Measurements from ENCODE around the gene HDDC3. TPM values are rescaled to one million over a fixed set of nuclear protein-coding genes. Genes with fewer than 3 reads are reported as not detected.
A peak's percentile ranks its signal among the peaks of the same experiment; 100 is the strongest.

Gene HDDC3
- total RNA-seq, 2 donors from 2014 or later: 11.5 to 13.1 TPM

DNA sequence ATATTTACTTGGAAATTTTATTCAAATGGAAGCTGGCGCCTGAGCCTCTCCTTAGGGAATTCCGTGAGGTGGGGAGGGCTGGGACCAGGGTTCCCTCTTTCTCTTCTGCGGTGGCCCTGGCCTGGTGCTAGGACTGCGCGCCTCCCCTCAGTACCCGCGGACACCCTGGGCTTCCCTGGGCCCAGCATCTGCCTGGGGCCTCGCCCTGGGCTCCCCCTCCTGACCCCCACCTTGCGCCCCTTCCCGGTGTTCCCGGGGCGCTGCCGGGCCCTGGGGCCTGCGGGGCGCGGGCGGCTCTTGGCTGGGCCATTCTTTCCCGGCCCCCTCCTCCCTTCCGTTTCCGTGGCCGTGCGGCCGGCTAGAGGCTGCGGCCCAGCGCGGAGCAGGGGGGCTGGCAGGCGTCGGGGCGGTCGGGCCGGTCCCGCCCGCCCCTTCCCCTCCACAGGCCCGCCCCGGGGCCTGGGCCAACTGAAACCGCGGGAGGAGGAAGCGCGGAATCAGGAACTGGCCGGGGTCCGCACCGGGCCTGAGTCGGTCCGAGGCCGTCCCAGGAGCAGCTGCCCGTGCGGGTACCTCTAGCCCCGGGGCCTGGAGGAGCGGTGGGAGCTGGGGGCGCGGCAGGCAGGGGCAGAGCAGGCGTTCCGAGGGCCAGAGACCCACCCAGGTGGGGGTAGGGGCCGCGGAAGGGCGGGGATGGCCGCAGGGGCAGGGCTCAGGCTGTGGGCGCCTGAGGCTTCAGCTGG, 48.2 kb downstream of the HDDC3 start, which contains the start of gene FES:
TSS of gene FES (plus strand) at position 529 of the 743 bp plus-strand sequence. CDS start 542 bp downstream, outside the sequence.
- H3K36me3 ChIP-seq: peaks cover 37% of the 10 kb centered on the region
- DNase-seq (ENCODE audit: low spot score): no peak
- peak; percentile 50 for ATAC-seq (ENCODE audit: insufficient number of reproducible peaks, low FRiP score, low read depth)
- no peaks in the 10 kb centered on the region for H3K27me3 ChIP-seq (replicated peaks; ENCODE audit: insufficient read depth)
- H3K4me1 ChIP-seq (ENCODE audit: control insufficient read depth in 1 of 2, low read depth in 2 of 2): peaks cover 28 to 32% of the 10 kb centered on the region in 2 donors
- H3K27ac ChIP-seq: peak within 1 kb of the TSS; percentile 88 to 98
- H3K9me3 ChIP-seq: no peaks in the 10 kb centered on the region
- peak within 1 kb of the TSS; percentile 87 for H3K4me3 ChIP-seq
- no peak for TF ChIP-seq CTCF (IDR thresholded peaks at IDR 0.05)

DNA sequence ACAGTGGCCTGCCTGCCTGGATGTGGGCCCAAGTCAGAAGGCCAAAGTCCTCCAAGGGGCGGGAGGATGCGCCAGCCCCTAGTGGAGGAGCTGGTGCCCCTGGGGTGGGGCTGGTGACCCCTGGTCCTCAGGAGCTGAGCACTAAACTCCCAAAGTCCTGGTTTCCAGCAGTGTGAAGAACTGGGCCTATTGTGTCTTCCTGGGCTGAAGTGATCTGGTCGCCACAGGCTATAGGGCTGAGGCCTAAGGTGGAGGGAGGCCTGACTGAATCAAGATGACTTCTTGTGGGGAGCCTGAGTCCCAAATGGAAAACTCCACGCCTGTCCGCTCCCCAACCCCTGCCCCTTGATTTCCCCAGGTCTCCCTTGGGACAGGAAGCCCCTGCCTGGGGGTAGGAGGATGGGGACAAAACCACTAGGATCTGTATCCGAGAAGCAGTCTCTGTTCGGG, 48.8 kb downstream of the HDDC3 start:
- H3K9me3 ChIP-seq: no peaks in the 10 kb centered on the region
- DNase-seq (ENCODE audit: low spot score): no peak
- H3K27ac ChIP-seq: peak overlapping the region; percentile 88 to 98
- peak; percentile 9 for ATAC-seq (ENCODE audit: insufficient number of reproducible peaks, low FRiP score, low read depth)
- no peaks in the 10 kb centered on the region for H3K27me3 ChIP-seq (replicated peaks; ENCODE audit: insufficient read depth)
- H3K4me3 ChIP-seq: peak overlapping the region; percentile 87
- H3K36me3 ChIP-seq: peaks cover 41% of the 10 kb centered on the region
- TF ChIP-seq CTCF (IDR thresholded peaks at IDR 0.05): no peak
- H3K4me1 ChIP-seq (ENCODE audit: control insufficient read depth in 1 of 2, low read depth in 2 of 2): peaks cover 28 to 32% of the 10 kb centered on the region in 2 donors

GRCh38 chr15:90882781-90883525, 49.4 kb downstream of the HDDC3 start:
- Histone ChIP-seq H3K36me3 (peaks cover 46% of the 10 kb centered on the region), H3K4me3 (no peak overlapping the region), H3K27ac (peak overlapping the region; percentile 88 to 98), H3K9me3 (no peaks in the 10 kb centered on the region), H3K4me1 (ENCODE audit: control insufficient read depth in 1 of 2, low read depth in 2 of 2) (peaks cover 28 to 32% of the 10 kb centered on the region in 2 donors), H3K27me3 (replicated peaks; ENCODE audit: insufficient read depth) (no peaks in the 10 kb centered on the region)
- no peak for TF ChIP-seq CTCF (IDR thresholded peaks at IDR 0.05)
- ATAC-seq (ENCODE audit: insufficient number of reproducible peaks, low FRiP score, low read depth) (no peak), DNase-seq (ENCODE audit: low spot score) (no peak)

DNA sequence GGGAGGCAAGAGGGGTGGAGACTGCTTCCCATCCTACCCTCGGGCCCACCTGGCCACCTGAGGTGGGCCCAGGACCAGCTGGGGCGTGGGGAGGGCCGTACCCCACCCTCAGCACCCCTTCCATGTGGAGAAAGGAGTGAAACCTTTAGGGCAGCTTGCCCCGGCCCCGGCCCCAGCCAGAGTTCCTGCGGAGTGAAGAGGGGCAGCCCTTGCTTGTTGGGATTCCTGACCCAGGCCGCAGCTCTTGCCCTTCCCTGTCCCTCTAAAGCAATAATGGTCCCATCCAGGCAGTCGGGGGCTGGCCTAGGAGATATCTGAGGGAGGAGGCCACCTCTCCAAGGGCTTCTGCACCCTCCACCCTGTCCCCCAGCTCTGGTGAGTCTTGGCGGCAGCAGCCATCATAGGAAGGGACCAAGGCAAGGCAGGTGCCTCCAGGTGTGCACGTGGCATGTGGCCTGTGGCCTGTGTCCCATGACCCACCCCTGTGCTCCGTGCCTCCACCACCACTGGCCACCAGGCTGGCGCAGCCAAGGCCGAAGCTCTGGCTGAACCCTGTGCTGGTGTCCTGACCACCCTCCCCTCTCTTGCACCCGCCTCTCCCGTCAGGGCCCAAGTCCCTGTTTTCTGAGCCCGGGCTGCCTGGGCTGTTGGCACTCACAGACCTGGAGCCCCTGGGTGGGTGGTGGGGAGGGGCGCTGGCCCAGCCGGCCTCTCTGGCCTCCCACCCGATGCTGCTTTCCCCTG, 50.2 kb downstream of the HDDC3 start:
- no peak for TF ChIP-seq CTCF (IDR thresholded peaks at IDR 0.05)
- peak overlapping the region in 1 of 2 donors; percentile 98 for H3K27ac ChIP-seq

More for the DNA sequence above, 50.2 kb downstream of the HDDC3 start:
- Histone ChIP-seq H3K27me3 (replicated peaks; ENCODE audit: insufficient read depth) (no peaks in the 10 kb centered on the region), H3K4me1 (ENCODE audit: control insufficient read depth in 1 of 2, low read depth in 2 of 2) (peaks cover 28 to 32% of the 10 kb centered on the region in 2 donors), H3K4me3 (no peak overlapping the region), H3K36me3 (peaks cover 48% of the 10 kb centered on the region), H3K9me3 (no peaks in the 10 kb centered on the region)
- ATAC-seq (ENCODE audit: insufficient number of reproducible peaks, low FRiP score, low read depth) (no peak), DNase-seq (ENCODE audit: low spot score) (no peak)
